HFFc6 (cell line): Measurements from ENCODE around the gene RBMS3. TPM values are rescaled to one million over a fixed set of nuclear protein-coding genes. Genes with fewer than 3 reads are reported as not detected.
"Not testable (repeated sequence)": the region's sequence is repeated elsewhere in the genome, so short reads cannot be mapped to it uniquely, and the experiment has no call there.

Experiments used
- DNase-seq: peaks from one replicate; pipeline ENCODE4 v3.0.0-alpha.2; 2018
- H3K27ac Mint-ChIP-seq: 2 replicates; pipeline ENCODE4 v1.8.0; 2020; ENCODE audit warnings: mild to moderate bottlenecking, mixed read lengths
- H3K27me3 Mint-ChIP-seq: 2 replicates; pipeline ENCODE4 v1.8.0; 2021; ENCODE audit warnings: mild to moderate bottlenecking, moderate library complexity, mixed read lengths; ENCODE audit not compliant: insufficient read depth
- H3K36me3 Mint-ChIP-seq: 2 replicates; pipeline ENCODE4 v1.8.0; 2021; ENCODE audit warnings: low read depth, mixed read lengths
- H3K4me1 Mint-ChIP-seq: 2 replicates; pipeline ENCODE4 v1.8.0; 2020; ENCODE audit warnings: low read depth, mixed read lengths
- H3K4me3 Mint-ChIP-seq: 2 replicates; pipeline ENCODE4 v1.8.0; 2020; ENCODE audit warnings: mild to moderate bottlenecking, moderate library complexity, mixed read lengths
- H3K9me3 Mint-ChIP-seq: 2 replicates; pipeline ENCODE4 v1.8.0; 2020; ENCODE audit warnings: mild to moderate bottlenecking, mixed read lengths
- total RNA-seq, 6 experiments: library from RNA; stranded (reverse); fragmentation: NEBNext Ultra II Directional; extraction: Animal tissue kit (Norgen Biotek cat#: 25700); gene quantifications; 2 replicates in 1 of 6; 3 replicates in 5 of 6; pipeline ENCODE4 v1.2.3, GENCODE V29; 2021
- TF ChIP-seq, protein P1 (sequence below): fragments of 200-600 bp; sonication (generic); IDR thresholded peaks from 2 replicates; pipeline ENCODE4 v1.5.0; 2021; ENCODE audit warnings: antibody characterized with exemption, mild to moderate bottlenecking

The RBMS3 gene
- total RNA-seq, 6 experiments from 2014 or later: 22.8 to 46.9 (median 39.4) TPM

DNA sequence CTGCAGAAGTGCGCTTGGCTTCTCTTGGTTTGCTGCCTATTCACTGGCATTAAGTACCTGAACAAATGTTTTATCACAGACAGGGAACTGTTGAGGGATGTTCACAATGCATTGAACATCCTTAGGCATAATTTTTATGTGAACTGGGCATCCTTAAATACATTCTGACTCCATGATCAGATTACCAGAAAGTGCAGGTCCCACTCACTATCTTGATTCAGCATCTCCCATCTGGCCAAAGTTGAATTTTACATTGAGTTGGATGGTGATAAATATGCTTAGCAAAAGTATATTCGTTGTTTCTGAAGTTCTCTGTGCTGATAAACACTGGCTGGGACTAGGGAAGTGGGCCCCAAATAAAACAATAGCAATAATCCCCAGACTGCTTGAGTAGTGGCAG, 108.5 kb downstream of the RBMS3 start:
- peaks cover 26% of the 10 kb centered on the region for H3K4me1 Mint-ChIP-seq
- H3K36me3 Mint-ChIP-seq: peaks cover 48% of the 10 kb centered on the region
- no peak overlapping the region for H3K4me3 Mint-ChIP-seq
- no peak for DNase-seq
- H3K27me3 Mint-ChIP-seq: peaks cover 4% of the 10 kb centered on the region
- H3K9me3 Mint-ChIP-seq: 0 out of 2 replicates have a peak, but pooled peaks cover 4% of the 10 kb centered on the region
- TF ChIP-seq, protein P1, sequence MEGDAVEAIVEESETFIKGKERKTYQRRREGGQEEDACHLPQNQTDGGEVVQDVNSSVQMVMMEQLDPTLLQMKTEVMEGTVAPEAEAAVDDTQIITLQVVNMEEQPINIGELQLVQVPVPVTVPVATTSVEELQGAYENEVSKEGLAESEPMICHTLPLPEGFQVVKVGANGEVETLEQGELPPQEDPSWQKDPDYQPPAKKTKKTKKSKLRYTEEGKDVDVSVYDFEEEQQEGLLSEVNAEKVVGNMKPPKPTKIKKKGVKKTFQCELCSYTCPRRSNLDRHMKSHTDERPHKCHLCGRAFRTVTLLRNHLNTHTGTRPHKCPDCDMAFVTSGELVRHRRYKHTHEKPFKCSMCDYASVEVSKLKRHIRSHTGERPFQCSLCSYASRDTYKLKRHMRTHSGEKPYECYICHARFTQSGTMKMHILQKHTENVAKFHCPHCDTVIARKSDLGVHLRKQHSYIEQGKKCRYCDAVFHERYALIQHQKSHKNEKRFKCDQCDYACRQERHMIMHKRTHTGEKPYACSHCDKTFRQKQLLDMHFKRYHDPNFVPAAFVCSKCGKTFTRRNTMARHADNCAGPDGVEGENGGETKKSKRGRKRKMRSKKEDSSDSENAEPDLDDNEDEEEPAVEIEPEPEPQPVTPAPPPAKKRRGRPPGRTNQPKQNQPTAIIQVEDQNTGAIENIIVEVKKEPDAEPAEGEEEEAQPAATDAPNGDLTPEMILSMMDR: no peak
- no peak overlapping the region for H3K27ac Mint-ChIP-seq

DNA sequence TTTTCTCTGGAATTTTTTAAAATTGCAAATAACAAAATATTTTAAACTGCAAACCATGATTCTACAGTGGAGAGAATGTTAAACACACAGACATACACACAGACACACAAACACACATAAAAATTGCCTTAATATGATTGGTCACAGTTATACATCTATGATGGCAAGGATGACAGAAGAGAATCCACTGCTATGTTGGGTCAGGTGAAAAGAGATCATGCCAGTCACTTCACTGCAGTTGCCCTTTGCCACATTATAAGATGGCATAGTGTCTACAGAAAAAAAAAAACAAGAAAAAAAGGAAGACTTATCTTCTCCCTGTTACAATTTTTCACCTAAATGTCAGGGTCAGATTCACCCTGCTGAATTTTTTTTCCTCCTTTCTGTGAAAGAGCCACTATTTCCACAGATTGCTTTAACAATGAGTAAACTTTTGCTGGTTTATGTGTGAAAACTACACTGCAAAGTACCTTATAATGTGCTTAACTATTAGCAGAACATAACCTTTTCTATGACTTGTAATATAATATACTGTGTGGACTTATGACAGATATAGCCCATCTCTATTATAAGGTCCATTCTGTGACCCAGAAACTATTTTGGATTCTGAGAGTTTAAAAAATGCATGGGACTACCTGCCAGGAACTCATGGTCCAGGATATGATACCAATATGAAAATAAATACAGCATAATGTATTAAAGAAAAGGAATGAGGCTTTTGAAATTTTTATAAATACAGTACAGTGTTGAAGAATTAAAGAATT, 111.9 kb downstream of the RBMS3 start:
- peaks cover 4% of the 10 kb centered on the region for H3K27me3 Mint-ChIP-seq
- peaks cover 28% of the 10 kb centered on the region for H3K36me3 Mint-ChIP-seq
- 0 out of 2 replicates have a peak, but pooled peaks cover 4% of the 10 kb centered on the region for H3K9me3 Mint-ChIP-seq

DNA sequence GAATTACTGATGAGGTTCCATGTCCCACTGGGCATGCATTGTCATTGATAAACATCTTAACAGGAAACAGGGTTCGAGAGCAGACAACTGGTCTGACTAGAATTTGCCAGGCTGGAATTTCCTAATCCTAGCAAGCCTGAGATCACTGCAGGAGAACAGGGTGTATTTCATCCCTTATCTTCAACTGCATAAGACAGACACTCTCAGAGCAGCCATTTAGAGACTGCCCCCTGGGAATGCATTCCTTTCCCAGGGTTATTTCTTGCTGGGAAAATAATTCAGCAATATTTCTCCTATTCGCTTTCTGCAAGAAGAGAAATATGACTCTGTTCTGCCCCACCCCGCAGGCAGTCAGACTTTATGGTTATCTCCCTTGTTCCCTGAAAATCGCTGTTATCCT, 113.1 kb downstream of the RBMS3 start:
- not testable (repeated sequence) for H3K4me1 Mint-ChIP-seq, DNase-seq, H3K9me3 Mint-ChIP-seq, H3K27ac Mint-ChIP-seq, H3K27me3 Mint-ChIP-seq, H3K4me3 Mint-ChIP-seq
- H3K36me3 Mint-ChIP-seq: peaks cover 31% of the 10 kb centered on the region

More for the DNA sequence above, 111.9 kb downstream of the RBMS3 start:
- TF ChIP-seq, protein P1: no peak
- Mint-ChIP-seq H3K4me3 (no peak overlapping the region), H3K4me1 (no peaks in the 10 kb centered on the region), H3K27ac (no peak overlapping the region)
- DNase-seq: no peak

DNA sequence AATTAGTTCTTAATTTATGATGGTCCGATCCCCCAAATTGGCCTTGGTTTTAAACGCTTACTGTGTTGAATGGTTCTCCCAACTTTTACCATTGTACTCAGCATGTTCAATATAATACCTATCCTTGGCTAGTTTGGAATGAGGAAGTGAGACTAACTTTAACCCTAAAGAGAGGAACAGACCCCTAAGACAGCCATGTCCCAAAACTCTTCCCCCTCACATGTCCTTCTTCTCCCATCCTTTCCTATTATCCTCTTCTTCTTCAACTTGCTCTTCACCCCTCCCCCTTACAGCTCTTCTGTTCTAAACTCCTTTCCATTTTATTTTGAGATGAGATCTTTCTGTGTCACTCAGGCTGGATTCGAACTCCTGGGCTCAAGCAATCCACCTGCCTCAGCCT, 116.5 kb downstream of the RBMS3 start:
- no peak for DNase-seq
- Mint-ChIP-seq H3K27me3 (peaks cover 4% of the 10 kb centered on the region; the same call in 1 of the 2 replicates), H3K4me3 (no peak overlapping the region), H3K27ac (no peak overlapping the region), H3K4me1 (no peaks in the 10 kb centered on the region), H3K9me3 (0 out of 2 replicates have a peak, but pooled peaks cover 4% of the 10 kb centered on the region), H3K36me3 (peaks cover 25% of the 10 kb centered on the region)
- TF ChIP-seq, protein P1: no peak

GRCh38 chr3:29398787-29399186, 117.9 kb downstream of the RBMS3 start:
- TF ChIP-seq, protein P1: no peak
- Mint-ChIP-seq H3K27me3 (no peaks in the 10 kb centered on the region; the same call in 1 of the 2 replicates), H3K9me3 (0 out of 2 replicates have a peak, but pooled peaks cover 1% of the 10 kb centered on the region), H3K36me3 (peaks cover 13% of the 10 kb centered on the region), H3K4me3 (no peak overlapping the region), H3K27ac (no peak overlapping the region), H3K4me1 (no peaks in the 10 kb centered on the region)
- no peak for DNase-seq

DNA sequence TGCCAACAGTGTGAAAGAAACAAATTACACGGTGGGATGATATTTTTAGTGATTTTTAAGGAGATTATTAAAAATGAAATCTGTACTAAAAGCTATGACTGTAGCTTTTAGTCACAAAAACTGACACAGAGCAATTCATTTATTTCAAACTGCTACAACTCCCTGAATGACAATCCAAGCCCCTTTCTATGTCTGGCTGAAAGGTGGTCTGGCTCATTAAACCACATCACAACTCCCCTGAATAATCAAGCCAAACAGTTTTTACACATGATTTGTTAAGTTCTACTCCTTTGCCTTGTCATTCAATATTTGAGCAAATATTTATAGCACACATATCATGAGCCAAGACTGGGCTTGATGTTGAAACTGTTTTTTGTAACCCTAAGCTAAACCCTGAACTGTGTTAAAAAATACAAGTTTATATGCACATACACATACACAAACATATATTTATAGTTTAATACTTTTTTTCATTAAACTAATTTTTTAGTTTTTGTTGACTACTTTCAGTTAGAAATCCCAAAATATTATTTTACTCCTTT, 125.5 kb downstream of the RBMS3 start:
- Mint-ChIP-seq H3K36me3 (peaks cover 8% of the 10 kb centered on the region), H3K27me3 (no peaks in the 10 kb centered on the region), H3K9me3 (no peaks in the 10 kb centered on the region), H3K4me3 (no peak overlapping the region), H3K4me1 (peaks cover 9% of the 10 kb centered on the region), H3K27ac (no peak overlapping the region)
- TF ChIP-seq, protein P1: no peak
- no peak for DNase-seq
